GM19099 (cell line): Measurements from ENCODE around the gene UNC5B.

Experiments used
- POLR2A ChIP-seq: IDR thresholded peaks from 3 replicates; pipeline ENCODE4 v1.6.1; 2011; ENCODE audit warnings: low read depth; ENCODE audit not compliant: insufficient read length; ENCODE audit errors: extremely low read depth

The UNC5B gene

GRCh38 chr10:71212318-71213126, at the start of gene UNC5B:
UNC5B (plus strand) TSS chr10:71212570; CDS start chr10:71212986, 416 bp downstream.
- no peak for TF ChIP-seq POLR2A

GRCh38 chr10:71173466-71173865, 38.9 kb upstream of the UNC5B start:
- no peak for TF ChIP-seq POLR2A

DNA sequence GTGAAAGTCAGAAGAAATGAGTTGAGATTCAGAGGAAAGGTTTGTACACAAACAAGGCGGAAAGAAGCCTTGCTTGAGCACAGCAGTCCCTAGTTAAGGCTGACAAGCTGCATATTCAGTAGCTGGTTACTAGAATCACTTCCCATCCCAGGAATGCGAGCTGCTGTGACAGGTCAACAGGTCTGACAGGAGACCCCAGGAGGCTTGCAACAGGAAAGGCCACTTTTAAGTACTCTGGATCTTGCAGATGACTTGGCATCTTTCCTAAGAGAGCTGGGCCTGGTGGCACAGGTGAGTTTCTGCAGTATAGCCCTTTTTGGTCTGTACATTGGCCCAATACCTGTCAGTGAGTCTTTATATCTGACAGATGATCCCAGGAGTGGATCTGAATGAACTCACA, 35.7 kb upstream of the UNC5B start:
- TF ChIP-seq POLR2A: no peak

GRCh38 chr10:71177651-71178199, 34.6 kb upstream of the UNC5B start:
- TF ChIP-seq POLR2A: no peak

GRCh38 chr10:71178880-71179279, 33.5 kb upstream of the UNC5B start:
- no peak for TF ChIP-seq POLR2A

GRCh38 chr10:71179382-71179781, 33.0 kb upstream of the UNC5B start:
- no peak for TF ChIP-seq POLR2A

GRCh38 chr10:71184421-71184820, 27.9 kb upstream of the UNC5B start:
- TF ChIP-seq POLR2A: no peak

DNA sequence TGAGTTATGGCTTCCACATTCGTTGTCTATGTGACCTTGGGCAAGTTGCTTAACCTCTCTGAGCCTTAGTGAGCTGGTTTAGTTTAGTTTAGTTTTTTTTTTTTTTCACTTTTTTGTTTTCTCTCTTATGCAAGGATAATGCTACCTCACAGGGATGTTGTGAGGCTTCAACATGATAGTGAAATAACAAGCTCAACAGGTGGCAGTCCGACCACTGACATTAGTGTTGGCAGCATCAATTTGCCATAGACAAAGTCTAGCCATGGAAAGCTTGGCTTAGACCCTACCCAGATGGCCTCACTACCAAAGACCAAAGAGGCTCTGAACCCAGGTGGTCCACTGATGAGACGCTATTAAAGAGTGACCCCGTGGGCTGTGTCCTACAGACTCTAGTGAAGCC, 27.2 kb upstream of the UNC5B start:
- no peak for TF ChIP-seq POLR2A

DNA sequence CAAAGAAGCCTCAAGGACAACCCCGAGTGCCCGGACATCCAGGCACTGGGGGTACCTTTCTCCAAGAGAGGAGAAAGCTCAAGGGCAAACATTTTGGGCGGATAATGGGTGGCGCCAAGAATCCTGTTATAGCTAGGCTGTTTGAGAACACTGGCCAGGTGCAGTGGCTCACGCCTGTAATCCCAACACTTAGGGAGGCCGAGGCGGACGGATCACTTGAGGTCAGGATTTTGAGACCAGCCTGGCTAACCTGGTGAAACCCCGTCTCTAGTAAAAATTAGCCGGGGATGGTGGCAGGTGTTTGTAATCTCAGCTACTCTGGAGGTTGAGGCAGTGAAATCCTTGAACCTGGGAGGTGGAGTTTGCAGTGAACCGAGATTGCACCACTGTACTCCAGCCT, 25.2 kb upstream of the UNC5B start:
- no peak for TF ChIP-seq POLR2A

DNA sequence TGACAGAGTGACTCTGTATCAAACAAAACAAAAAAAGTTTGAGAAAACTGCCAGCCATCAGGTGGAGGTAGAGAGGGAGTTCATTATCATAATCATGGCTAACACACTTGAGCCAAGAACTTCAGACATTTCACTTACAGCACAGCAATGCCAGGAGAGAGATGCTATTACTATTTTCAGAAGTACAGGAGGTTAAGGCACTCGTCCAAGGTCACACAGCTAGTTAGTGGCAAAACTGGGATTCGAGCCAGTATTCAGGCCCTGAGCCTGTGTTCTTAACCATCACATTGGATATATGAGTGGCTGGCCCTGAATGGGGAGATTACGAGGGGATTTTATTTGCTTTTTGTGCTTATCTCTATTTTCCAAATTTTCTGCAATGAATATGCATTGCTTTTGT, 24.8 kb upstream of the UNC5B start:
- no peak for TF ChIP-seq POLR2A

DNA sequence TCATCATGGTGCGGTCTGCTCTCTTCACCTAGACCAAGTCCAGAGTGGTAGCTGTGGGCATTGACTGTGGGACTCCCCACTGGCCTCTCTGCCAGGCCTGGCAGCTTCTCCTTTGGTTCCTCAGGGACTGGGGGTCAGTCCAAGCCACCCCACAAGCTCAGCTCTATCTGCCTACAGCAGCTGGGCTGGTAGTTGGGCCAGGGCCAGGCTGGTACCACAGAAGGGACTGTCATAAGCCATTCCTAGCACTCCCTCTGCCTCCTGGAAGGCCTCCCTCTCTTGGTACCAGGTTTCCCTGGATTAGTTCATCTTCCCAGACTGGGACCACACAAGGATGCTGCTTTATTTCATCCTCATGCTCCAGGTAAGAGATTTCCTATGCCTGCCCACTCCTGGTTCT, 24.2 kb upstream of the UNC5B start:
- TF ChIP-seq POLR2A: no peak

- no peak for TF ChIP-seq POLR2A
Observed at GRCh38 chr10:71191019-71191418, 21.4 kb upstream of the UNC5B start.

GRCh38 chr10:71191551-71192076, 20.8 kb upstream of the UNC5B start:
- no peak for TF ChIP-seq POLR2A

- no peak for TF ChIP-seq POLR2A
Observed at GRCh38 chr10:71193516-71193915, 18.9 kb upstream of the UNC5B start.

- no peak for TF ChIP-seq POLR2A
Observed at GRCh38 chr10:71197955-71198354, 14.4 kb upstream of the UNC5B start.

DNA sequence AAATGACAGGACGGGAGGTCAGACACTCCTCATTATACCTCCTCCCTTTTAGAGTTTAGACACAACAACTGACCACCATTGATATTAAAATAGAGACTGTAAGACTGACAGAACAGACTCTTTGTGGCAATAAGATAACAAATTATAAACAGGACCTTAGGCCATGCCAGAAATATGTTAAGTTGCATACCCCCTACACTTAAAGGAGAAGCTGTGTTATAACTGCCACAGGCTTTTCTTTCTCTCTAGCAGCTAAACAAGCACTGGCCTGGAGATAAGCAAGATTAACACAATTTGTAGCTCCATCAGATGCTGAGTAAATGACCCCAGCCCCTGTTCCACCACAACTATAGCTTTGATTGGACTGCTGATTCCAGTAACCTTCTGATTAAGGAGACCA, 10.5 kb upstream of the UNC5B start:
- no peak for TF ChIP-seq POLR2A
